OCI-LY7 (cell line): ENCODE results near the gene SORCS3. TPM values are rescaled to one million over a fixed set of nuclear protein-coding genes. Genes with fewer than 3 reads are reported as not detected.

Experiments used
- BruUV-seq: library from RNA; stranded (reverse); fragments of 400-500 nt; replicated peaks from 2 replicates; lab custom pipeline; 2021; lab: Mats Ljungman, UMichigan
- CTCF ChIA-PET: fragments of 300-600 bp; sonication (Branson Sonifier 250); formaldehyde crosslinking; loops from one replicate; lab custom pipeline; 2022; ENCODE audit warnings: antibody characterized with exemption; ENCODE audit not compliant: unreplicated experiment; lab: Charles Lee
- POLR2A ChIA-PET: fragments of 300-600 bp; sonication (Branson Sonifier 250); formaldehyde crosslinking; loops from one replicate; lab custom pipeline; 2022; ENCODE audit warnings: antibody characterized with exemption; lab: Charles Lee
- DNase-seq: peaks from one replicate; pipeline ENCODE4 v3.0.0-alpha.2; 2015; ENCODE audit warnings: low spot score
- H2AFZ ChIP-seq: fragments of 200-600 bp; sonication (generic), shearing (Covaris generic); 2 replicates; pipeline ENCODE4 v1.6.1; 2014; ENCODE audit warnings: mild to moderate bottlenecking, antibody characterized with exemption, low read length, moderate library complexity
- H3K27ac ChIP-seq: fragments of 200-600 bp; sonication (generic); 2 replicates; pipeline ENCODE4 v1.5.1; 2014; ENCODE audit warnings: mixed run types, low read depth, mild to moderate bottlenecking, moderate library complexity, low read length, inconsistent platforms; ENCODE audit not compliant: poor library complexity, severe bottlenecking
- H3K36me3 ChIP-seq: fragments of 200-600 bp; sonication (generic); 2 replicates; pipeline ENCODE4 v1.6.1; 2014; ENCODE audit warnings: mild to moderate bottlenecking, antibody characterized with exemption, low read length, moderate library complexity, mixed read lengths; ENCODE audit not compliant: insufficient read depth
- H3K4me1 ChIP-seq: fragments of 200-600 bp; sonication (generic); 2 replicates; pipeline ENCODE4 v1.5.1; 2014; ENCODE audit warnings: mild to moderate bottlenecking, low read length; ENCODE audit not compliant: insufficient read depth, poor library complexity, severe bottlenecking
- H3K4me2 ChIP-seq: fragments of 200-600 bp; sonication (generic); 2 replicates; pipeline ENCODE4 v1.6.1; 2014; ENCODE audit warnings: mild to moderate bottlenecking, low read length
- H3K4me3 ChIP-seq: fragments of 200-600 bp; sonication (generic); 2 replicates; pipeline ENCODE4 v1.5.1; 2014; ENCODE audit warnings: mild to moderate bottlenecking, low read depth, low read length; ENCODE audit not compliant: poor library complexity, severe bottlenecking
- H3K79me2 ChIP-seq: fragments of 200-600 bp; sonication (generic); 2 replicates; pipeline ENCODE4 v1.6.1; 2016; ENCODE audit warnings: low read depth, mild to moderate bottlenecking, low read length, moderate library complexity, mixed read lengths; ENCODE audit not compliant: insufficient read depth
- H3K9me2 ChIP-seq: fragments of 200-600 bp; sonication (generic); 2 replicates; pipeline ENCODE4 v1.6.1; 2016; ENCODE audit warnings: mild to moderate bottlenecking, low read length, mixed read lengths; ENCODE audit not compliant: insufficient read depth
- H3K9me3 ChIP-seq: fragments of 200-600 bp; sonication (generic); 2 replicates; pipeline ENCODE4 v1.6.1; 2014; ENCODE audit warnings: mild to moderate bottlenecking, mixed run types, low read length, mixed read lengths
- H4K20me1 ChIP-seq: fragments of 200-600 bp; sonication (generic); 2 replicates; pipeline ENCODE4 v1.6.1; 2014; ENCODE audit warnings: mild to moderate bottlenecking, antibody characterized with exemption, low read length, moderate library complexity, mixed read lengths; ENCODE audit not compliant: insufficient read depth
- CTCF ChIP-seq: fragments of 200-600 bp; sonication (generic); conservative IDR thresholded peaks from 2 replicates; pipeline ENCODE4 v1.5.1; 2014; ENCODE audit warnings: mild to moderate bottlenecking, antibody characterized with exemption, low read length, moderate library complexity, mixed read lengths
- EZH2phosphoT487 ChIP-seq: fragments of 200-600 bp; sonication (generic); IDR thresholded peaks from 2 replicates; pipeline ENCODE4 v1.6.1; 2018; ENCODE audit warnings: low read depth, borderline replicate concordance, mild to moderate bottlenecking, mixed run types, antibody characterized with exemption, low read length, moderate library complexity, mixed read lengths
- intact Hi-C: fragments of 100-400 bp; cut with micrococcal nuclease; formaldehyde crosslinking; loops from one replicate; pipeline ENCODE4 v1.10.0; 2022; ENCODE audit not compliant: unreplicated experiment
- total RNA-seq, 2 experiments: library from RNA; depleted of rRNA in 1 of 2; stranded (reverse); fragments of >200 nt in 1 of 2; shearing (Covaris generic) in 1 of 2; gene quantifications; 2 replicates each; pipeline ENCODE4 v1.2.3, GENCODE V29; 2014 to 2022

The SORCS3 gene
- total RNA-seq, 2 experiments from 2014 or later, result not detected

DNA sequence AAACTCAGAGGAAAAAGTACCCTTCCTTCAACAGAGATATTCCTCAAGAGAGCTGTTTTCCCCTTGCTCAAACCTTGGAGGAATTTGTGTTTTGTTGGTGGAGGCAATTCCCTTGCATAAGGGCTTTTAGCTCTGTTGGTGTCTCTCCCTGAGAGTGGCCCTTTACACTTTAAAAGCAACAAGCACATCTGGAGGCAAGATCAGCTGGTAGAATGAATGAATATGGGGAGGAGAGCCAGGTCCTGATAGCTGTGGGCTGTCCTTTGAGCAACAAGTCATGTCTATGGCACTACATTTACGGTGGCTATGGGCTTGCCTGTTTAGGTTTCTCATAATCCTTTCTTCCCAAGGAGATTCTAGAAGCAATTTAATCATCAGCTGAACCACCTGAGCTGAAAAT is 384.0 kb downstream of the SORCS3 start:
- H3K27ac ChIP-seq, result no peak overlapping the region
- BruUV-seq, result no TSS peak
- no peak for DNase-seq
- POLR2A ChIA-PET, result no interaction called here
- no peaks in the 10 kb centered on the region for H3K9me3 ChIP-seq
- no peak overlapping the region for H2AFZ ChIP-seq
- H3K79me2 ChIP-seq, result no peaks in the 10 kb centered on the region
- no peaks in the 10 kb centered on the region for H3K4me1 ChIP-seq
- no peak for TF ChIP-seq EZH2phosphoT487
- TF ChIP-seq CTCF, result no peak
- intact Hi-C loops, result no loop called here
- no peak overlapping the region for H3K4me3 ChIP-seq
- H3K36me3 ChIP-seq, result no peaks in the 10 kb centered on the region
- CTCF ChIA-PET, result no interaction called here
- no peaks in the 10 kb centered on the region for H4K20me1 ChIP-seq
- H3K9me2 ChIP-seq, result no peaks in the 10 kb centered on the region
- no peak overlapping the region for H3K4me2 ChIP-seq

DNA sequence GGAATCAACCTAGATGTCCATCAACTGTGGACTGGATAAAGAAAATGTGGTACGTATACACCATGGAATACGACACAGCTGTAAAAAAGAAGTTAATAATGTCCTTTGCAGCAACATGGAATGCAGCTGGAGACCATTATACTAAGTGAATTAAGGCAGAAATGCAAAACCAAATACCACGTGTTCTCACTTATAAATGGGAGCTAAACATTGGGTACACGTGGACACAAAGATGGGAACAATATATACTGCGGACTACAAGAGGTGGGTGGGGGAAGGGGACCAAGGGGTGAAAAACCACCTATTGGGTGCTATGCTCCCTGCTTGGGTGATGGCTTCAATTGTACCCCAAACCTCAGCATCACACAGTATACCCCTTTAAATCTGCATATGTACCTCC is 385.5 kb downstream of the SORCS3 start:
- no peak overlapping the region for H3K4me2 ChIP-seq
- ChIA-PET POLR2A (no interaction called here), CTCF (no interaction called here)

GRCh38 chr10:105029286-105029685 is 388.2 kb downstream of the SORCS3 start:
- Histone ChIP-seq H3K4me2 (no peak overlapping the region), H3K79me2 (no peaks in the 10 kb centered on the region), H3K9me3 (no peaks in the 10 kb centered on the region), H3K9me2 (no peaks in the 10 kb centered on the region), H2AFZ (no peak overlapping the region), H3K4me1 (no peaks in the 10 kb centered on the region), H3K4me3 (no peak overlapping the region), H3K36me3 (no peaks in the 10 kb centered on the region), H3K27ac (no peak overlapping the region), H4K20me1 (no peaks in the 10 kb centered on the region)
- TF ChIP-seq EZH2phosphoT487 (no peak), CTCF (no peak)
- POLR2A ChIA-PET, result interaction anchor here (0.6 to 0.9 kb wide), 2 partner anchors 16 to 20 kb away, joined by 3 read pairs; no protein-coding TSS in a partner anchor
- no TSS peak for BruUV-seq
- DNase-seq, result no peak
- CTCF ChIA-PET, result no interaction called here
- intact Hi-C loops, result no loop called here

More for the DNA sequence above, 385.5 kb downstream of the SORCS3 start:
- intact Hi-C loops, result no loop called here
- no peaks in the 10 kb centered on the region for H3K79me2 ChIP-seq
- TF ChIP-seq EZH2phosphoT487 (no peak), CTCF (no peak)
- H3K4me1 ChIP-seq, result no peaks in the 10 kb centered on the region
- BruUV-seq, result no TSS peak
- no peak for DNase-seq
- no peaks in the 10 kb centered on the region for H3K9me2 ChIP-seq
- no peak overlapping the region for H3K27ac ChIP-seq
- H3K9me3 ChIP-seq, result no peaks in the 10 kb centered on the region
- H3K36me3 ChIP-seq, result no peaks in the 10 kb centered on the region
- H3K4me3 ChIP-seq, result no peak overlapping the region
- no peaks in the 10 kb centered on the region for H4K20me1 ChIP-seq
- no peak overlapping the region for H2AFZ ChIP-seq
